H9 (cell line): ENCODE measurements around the gene VAV2. TPM values are rescaled to one million over a fixed set of nuclear protein-coding genes. Genes with fewer than 3 reads are reported as not detected.

ENCODE experiments used
- DNase-seq: peaks from one replicate; pipeline ENCODE4 v3.0.0-alpha.2; 2017
- H2AFZ ChIP-seq: one replicate; pipeline ENCODE4 v1.6.1; 2013; ENCODE audit warnings: mild to moderate bottlenecking, low read length, control low read depth, moderate library complexity
- H2AK5ac ChIP-seq: 2 replicates; pipeline ENCODE4 v1.6.1; 2013; ENCODE audit warnings: low read length, control low read depth, mixed read lengths; ENCODE audit not compliant: insufficient read length
- H2BK120ac ChIP-seq: one replicate; pipeline ENCODE4 v1.6.1; 2013; ENCODE audit warnings: low read depth, mild to moderate bottlenecking, low read length, control low read depth, inconsistent platforms; ENCODE audit not compliant: poor library complexity, severe bottlenecking
- H2BK12ac ChIP-seq: 2 replicates; pipeline ENCODE4 v1.6.1; 2013; ENCODE audit warnings: low read length, control low read depth, mixed read lengths, low read depth; ENCODE audit not compliant: insufficient read length
- H2BK15ac ChIP-seq: 2 replicates; pipeline ENCODE4 v1.6.1; 2013; ENCODE audit warnings: low read depth, low read length, control low read depth
- H2BK20ac ChIP-seq: one replicate; pipeline ENCODE4 v1.6.1; 2013; ENCODE audit warnings: low read depth, mild to moderate bottlenecking, low read length, control low read depth, inconsistent platforms; ENCODE audit not compliant: poor library complexity, severe bottlenecking
- H2BK5ac ChIP-seq: 2 replicates; pipeline ENCODE4 v1.6.1; 2013; ENCODE audit warnings: low read length, control low read depth, mixed read lengths; ENCODE audit not compliant: insufficient read length
- H3K14ac ChIP-seq: 2 replicates; pipeline ENCODE4 v1.6.1; 2013; ENCODE audit warnings: low read length, control low read depth; ENCODE audit not compliant: insufficient read depth
- H3K18ac ChIP-seq: 2 replicates; pipeline ENCODE4 v1.6.1; 2013; ENCODE audit warnings: low read depth, mild to moderate bottlenecking, mixed read lengths, low read length, control low read depth; ENCODE audit not compliant: insufficient read length
- H3K23ac ChIP-seq: 2 replicates; pipeline ENCODE4 v1.6.1; 2013; ENCODE audit warnings: low read length, control low read depth, mixed read lengths, low read depth; ENCODE audit not compliant: insufficient read length
- H3K23me2 ChIP-seq: 2 replicates; pipeline ENCODE4 v1.6.1; 2013; ENCODE audit warnings: low read depth, mild to moderate bottlenecking, mixed read lengths, low read length, control low read depth; ENCODE audit not compliant: insufficient read length, poor library complexity, severe bottlenecking
- H3K27ac ChIP-seq: 2 replicates; pipeline ENCODE4 v1.5.1; 2013; ENCODE audit warnings: low read length, control low read depth, mixed read lengths, low read depth; ENCODE audit not compliant: insufficient read length
- H3K27me3 ChIP-seq: 2 replicates; pipeline ENCODE4 v1.6.1; 2013; ENCODE audit warnings: low read length, control low read depth, inconsistent platforms; ENCODE audit not compliant: insufficient read depth
- H3K4ac ChIP-seq: 2 replicates; pipeline ENCODE4 v1.6.1; 2013; ENCODE audit warnings: low read depth, mild to moderate bottlenecking, control low read depth, inconsistent platforms, low read length, moderate library complexity
- H3K4me1 ChIP-seq: 2 replicates; pipeline ENCODE4 v1.6.1; 2013; ENCODE audit warnings: low read length, control low read depth, inconsistent platforms; ENCODE audit not compliant: insufficient read depth
- H3K4me2 ChIP-seq: 2 replicates; pipeline ENCODE4 v1.6.1; 2013; ENCODE audit warnings: low read length, control low read depth, mixed read lengths; ENCODE audit not compliant: insufficient read length, insufficient read depth
- H3K56ac ChIP-seq: 2 replicates; pipeline ENCODE4 v1.6.1; 2013; ENCODE audit warnings: low read depth, mild to moderate bottlenecking, mixed read lengths, low read length, control low read depth; ENCODE audit not compliant: insufficient read length
- H3K79me1 ChIP-seq: 2 replicates; pipeline ENCODE4 v1.6.1; 2013; ENCODE audit warnings: low read depth, mild to moderate bottlenecking, moderate library complexity, low read length, control low read depth, inconsistent platforms; ENCODE audit not compliant: insufficient read depth, poor library complexity, severe bottlenecking
- H3K79me2 ChIP-seq: 2 replicates; pipeline ENCODE4 v1.6.1; 2013; ENCODE audit warnings: low read length, control low read depth, inconsistent platforms; ENCODE audit not compliant: insufficient read depth
- H3K9ac ChIP-seq: 2 replicates; pipeline ENCODE4 v1.6.1; 2013; ENCODE audit warnings: low read length, control low read depth, mixed read lengths; ENCODE audit not compliant: insufficient read length; ENCODE audit errors: extremely low read depth
- H3K9me3 ChIP-seq: one replicate; pipeline ENCODE4 v1.6.1; 2013; ENCODE audit warnings: low read depth, low read length, inconsistent platforms; ENCODE audit not compliant: control insufficient read depth
- H3T11ph ChIP-seq: one replicate; pipeline ENCODE4 v1.6.1; 2013; ENCODE audit warnings: mild to moderate bottlenecking, low read length, control low read depth, inconsistent platforms
- H4K20me1 ChIP-seq: one replicate; pipeline ENCODE4 v1.6.1; 2013; ENCODE audit not compliant: control insufficient read depth, insufficient read length, insufficient read depth
- H4K5ac ChIP-seq: 2 replicates; pipeline ENCODE4 v1.6.1; 2013; ENCODE audit warnings: low read depth, mild to moderate bottlenecking, mixed read lengths, low read length, control low read depth; ENCODE audit not compliant: insufficient read length
- H4K8ac ChIP-seq: replicated peaks from 2 replicates; pipeline ENCODE4 v1.6.1; 2013; ENCODE audit warnings: low read length, control low read depth, mixed read lengths, low read depth; ENCODE audit not compliant: insufficient read length
- H4K91ac ChIP-seq: 2 replicates; pipeline ENCODE4 v1.6.1; 2013; ENCODE audit warnings: low read depth, mild to moderate bottlenecking, moderate library complexity, mixed read lengths, low read length, control low read depth; ENCODE audit not compliant: insufficient read length
- H3K27ac Mint-ChIP-seq, 3 experiments: 2 replicates in 2 of 3; 3 replicates in 1 of 3; pipeline ENCODE4 v1.8.0; 2020 to 2021; ENCODE audit warnings: mixed read lengths in 3 of 3, mild to moderate bottlenecking in 1 of 3, moderate library complexity in 1 of 3
- H3K27me3 Mint-ChIP-seq: 2 replicates; pipeline ENCODE4 v1.8.0; 2021; ENCODE audit warnings: low read depth, mild to moderate bottlenecking, moderate library complexity, mixed read lengths
- H3K36me3 Mint-ChIP-seq, 3 experiments: 2 replicates in 2 of 3; 3 replicates in 1 of 3; pipeline ENCODE4 v1.8.0; 2020 to 2021; ENCODE audit warnings: low read depth in 3 of 3, mixed read lengths in 3 of 3; ENCODE audit not compliant: insufficient read depth in 1 of 3
- H3K4me1 Mint-ChIP-seq, 2 experiments: 2 replicates each; pipeline ENCODE4 v1.8.0; 2020; ENCODE audit warnings: mixed read lengths in 2 of 2
- H3K4me3 Mint-ChIP-seq, 2 experiments: 2 replicates in 1 of 2; 3 replicates in 1 of 2; pipeline ENCODE4 v1.8.0; 2020 to 2021; ENCODE audit warnings: mild to moderate bottlenecking in 2 of 2, mixed read lengths in 2 of 2, moderate library complexity in 1 of 2
- H3K9me3 Mint-ChIP-seq, 2 experiments: 2 replicates in 1 of 2; 3 replicates in 1 of 2; pipeline ENCODE4 v1.8.0; 2020; ENCODE audit warnings: mild to moderate bottlenecking in 2 of 2, mixed read lengths in 2 of 2, moderate library complexity in 1 of 2
- WGBS: extraction: QIAGEN DNeasy Blood & Tissue Kit; methylation state at CpG from one replicate; pipeline ENCODE4 v1.1.7; 2013; ENCODE audit warnings: missing lambda C conversion rate, low lambda C conversion rate, mixed read lengths; ENCODE audit not compliant: insufficient read length; ENCODE audit errors: extremely low coverage; 5-methylcytosine and 5-hydroxymethylcytosine counted together
- total RNA-seq: library from RNA; stranded (reverse); gene quantifications from 2 replicates; pipeline ENCODE4 v1.2.1, GENCODE V29; 2021
- TF ChIP-seq, protein P1 (sequence below): fragments of 200-600 bp; sonication (generic); conservative IDR thresholded peaks from 3 replicates; pipeline ENCODE4 v1.8.0; 2021; ENCODE audit warnings: antibody characterized with exemption, mild to moderate bottlenecking

The VAV2 gene
- total RNA-seq, 1 experiment from 2014 or later: 58.7 TPM

DNA sequence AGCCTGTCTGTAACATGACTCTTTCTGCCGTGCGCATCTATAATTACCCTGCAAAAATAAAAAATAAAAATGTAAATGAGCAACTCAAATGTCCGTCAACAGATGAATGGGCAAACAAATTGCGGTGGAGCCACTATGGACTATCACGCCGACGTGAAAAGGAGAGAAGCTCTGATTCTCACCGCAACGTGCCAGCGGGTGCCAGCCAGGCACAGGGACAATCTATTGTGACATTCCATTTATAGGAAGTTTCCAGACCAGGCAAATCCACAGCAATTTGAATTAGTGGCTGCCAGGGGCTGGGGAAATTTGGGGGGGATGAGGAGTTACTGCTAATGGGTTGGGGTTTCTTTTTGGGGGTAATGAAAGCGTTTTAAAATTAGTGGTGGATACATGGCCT, 96.8 kb downstream of the VAV2 start:
- no peak overlapping the region for H3T11ph ChIP-seq
- no peak overlapping the region for H2BK120ac ChIP-seq
- H3K9me3 Mint-ChIP-seq: no peaks in the 10 kb centered on the region; a peak in 2 of 5 replicates
- no peak overlapping the region for H3K18ac ChIP-seq
- H3K23me2 ChIP-seq: no peaks in the 10 kb centered on the region
- no peak overlapping the region for H3K4me3 Mint-ChIP-seq
- H3K27me3 ChIP-seq: no peaks in the 10 kb centered on the region
- peak overlapping the region in 2 of 3 experiments; percentile 57 to 58; a peak in 1 of 7 replicates for H3K27ac Mint-ChIP-seq
- peaks cover 2 to 13% (median 7%) of the 10 kb centered on the region in 3 experiments; a peak in 5 of 7 replicates for H3K36me3 Mint-ChIP-seq
- no peak overlapping the region for H2BK5ac ChIP-seq
- H3K23ac ChIP-seq: no peak overlapping the region
- peaks cover 20 to 31% of the 10 kb centered on the region in 2 experiments for H3K4me1 Mint-ChIP-seq
- no CpG with 5 or more reads among the region's 11 CpGs for WGBS
- no peak overlapping the region for H3K14ac ChIP-seq
- H2BK20ac ChIP-seq: no peak overlapping the region
- no peak overlapping the region for H4K5ac ChIP-seq
- H2BK12ac ChIP-seq: no peak overlapping the region
- no peaks in the 10 kb centered on the region for H4K20me1 ChIP-seq
- H3K27me3 Mint-ChIP-seq: peaks cover 1% of the 10 kb centered on the region
- H3K4ac ChIP-seq: no peak overlapping the region
- no peak overlapping the region for H2AK5ac ChIP-seq
- no peak overlapping the region for H4K91ac ChIP-seq
- H3K27ac ChIP-seq: no peak overlapping the region
- TF ChIP-seq, protein P1, sequence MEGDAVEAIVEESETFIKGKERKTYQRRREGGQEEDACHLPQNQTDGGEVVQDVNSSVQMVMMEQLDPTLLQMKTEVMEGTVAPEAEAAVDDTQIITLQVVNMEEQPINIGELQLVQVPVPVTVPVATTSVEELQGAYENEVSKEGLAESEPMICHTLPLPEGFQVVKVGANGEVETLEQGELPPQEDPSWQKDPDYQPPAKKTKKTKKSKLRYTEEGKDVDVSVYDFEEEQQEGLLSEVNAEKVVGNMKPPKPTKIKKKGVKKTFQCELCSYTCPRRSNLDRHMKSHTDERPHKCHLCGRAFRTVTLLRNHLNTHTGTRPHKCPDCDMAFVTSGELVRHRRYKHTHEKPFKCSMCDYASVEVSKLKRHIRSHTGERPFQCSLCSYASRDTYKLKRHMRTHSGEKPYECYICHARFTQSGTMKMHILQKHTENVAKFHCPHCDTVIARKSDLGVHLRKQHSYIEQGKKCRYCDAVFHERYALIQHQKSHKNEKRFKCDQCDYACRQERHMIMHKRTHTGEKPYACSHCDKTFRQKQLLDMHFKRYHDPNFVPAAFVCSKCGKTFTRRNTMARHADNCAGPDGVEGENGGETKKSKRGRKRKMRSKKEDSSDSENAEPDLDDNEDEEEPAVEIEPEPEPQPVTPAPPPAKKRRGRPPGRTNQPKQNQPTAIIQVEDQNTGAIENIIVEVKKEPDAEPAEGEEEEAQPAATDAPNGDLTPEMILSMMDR: no peak
- peaks cover 2% of the 10 kb centered on the region; the same call in 1 of the 2 replicates for H3K79me2 ChIP-seq
- H4K8ac ChIP-seq: no peak overlapping the region
- no peak overlapping the region for H3K4me2 ChIP-seq
- H3K56ac ChIP-seq: no peak overlapping the region
- H3K9ac ChIP-seq: no peak overlapping the region
- H2AFZ ChIP-seq: no peak overlapping the region
- no peaks in the 10 kb centered on the region; the same call in 1 of the 2 replicates for H3K4me1 ChIP-seq
- no peak for DNase-seq
- no peak overlapping the region for H2BK15ac ChIP-seq
- H3K9me3 ChIP-seq: no peaks in the 10 kb centered on the region
- no peaks in the 10 kb centered on the region for H3K79me1 ChIP-seq
